K562 (cell line): ENCODE measurements around the gene LRRTM1. TPM values are rescaled to one million over a fixed set of nuclear protein-coding genes. Genes with fewer than 3 reads are reported as not detected.

Source experiments
- ATAC-seq: fragments of 200-7000 bp; cut with Tn5 transposase; 3 replicates; pipeline ENCODE4 v1.9.1; 2020; ENCODE audit warnings: moderate library complexity
- BruUV-seq: library from RNA; stranded (reverse); fragments of 400-500 nt; replicated peaks from 2 replicates; lab custom pipeline; 2021; lab: Mats Ljungman, UMichigan
- CTCF ChIA-PET: fragments of 300-600 bp; formaldehyde crosslinking; extraction: SDS; loops from one replicate; lab custom pipeline; 2021; ENCODE audit warnings: low intra/inter-chr PET ratio; lab: Yijun Ruan, JAX
- POLR2A ChIA-PET: fragments of 300-600, 350-650 bp; sonication (Branson Sonifier 250); formaldehyde crosslinking; extraction: SDS; loops from one replicate; lab custom pipeline; 2021; ENCODE audit warnings: antibody characterized with exemption, inconsistent platforms; lab: Yijun Ruan, JAX
- DNase-seq, 4 experiments: peaks; one replicate each; pipeline versions ENCODE4 v3.0.0 to v3.0.0-alpha.2; 2011 to 2018; ENCODE audit warnings: low spot score in 3 of 4, mixed read lengths in 3 of 4; ENCODE audit errors: extremely low read depth in 1 of 4
- FAIRE-seq: peaks from 2 replicates; lab custom pipeline; 2011; peaks lifted over from hg19 to GRCh38; lab: Jason Lieb, UNC
- H2AFZ ChIP-seq: 2 replicates; pipeline ENCODE4 v1.6.0; 2011; ENCODE audit warnings: low read depth, low read length, control low read depth, inconsistent platforms
- H3K27ac ChIP-seq: fragments of 200-600 bp; 3 replicates; pipeline ENCODE4 v1.8.0; 2011; ENCODE audit warnings: low read depth, mild to moderate bottlenecking, control low read depth, inconsistent platforms, low read length, moderate library complexity, mixed read lengths; ENCODE audit errors: extremely low read depth
- H3K27me3 ChIP-seq, 2 experiments: fragments of 300-600 bp in 1 of 2; 2 replicates in 1 of 2; 3 replicates in 1 of 2; pipeline versions ENCODE4 v1.6.0 to v1.8.0; 2011; ENCODE audit warnings: inconsistent platforms in 2 of 2, low read length in 2 of 2, mild to moderate bottlenecking in 1 of 2, mixed read lengths in 1 of 2, moderate library complexity in 1 of 2; ENCODE audit not compliant: control insufficient read depth in 2 of 2, insufficient read depth in 2 of 2
- H3K36me3 ChIP-seq: fragments of 300-600 bp; 3 replicates; pipeline ENCODE4 v1.8.0; 2011; ENCODE audit warnings: mild to moderate bottlenecking, low read length, inconsistent platforms; ENCODE audit not compliant: control insufficient read depth, insufficient read depth
- H3K4me1 ChIP-seq, 2 experiments: fragments of 200-600 bp in 1 of 2; replicated peaks in 1 of 2; 2 replicates in 1 of 2; 3 replicates in 1 of 2; pipeline versions ENCODE4 v1.5.1 to v1.8.0; 2011; ENCODE audit warnings: inconsistent platforms in 2 of 2, low read length in 2 of 2, mild to moderate bottlenecking in 1 of 2, mixed read lengths in 1 of 2, moderate library complexity in 1 of 2; ENCODE audit not compliant: control insufficient read depth in 2 of 2, insufficient read depth in 2 of 2
- H3K4me2 ChIP-seq: 2 replicates; pipeline ENCODE4 v1.6.1; 2011; ENCODE audit warnings: low read length, control low read depth, inconsistent platforms, mixed read lengths; ENCODE audit not compliant: insufficient read depth
- H3K4me3 ChIP-seq: fragments of 200-600 bp; sonication (generic), shearing (Covaris generic); 2 replicates; pipeline ENCODE4 v1.5.1; 2016; ENCODE audit warnings: control low read depth, inconsistent platforms
- H3K79me2 ChIP-seq: fragments of 200-600 bp; 3 replicates; pipeline ENCODE4 v1.8.0; 2011; ENCODE audit warnings: low read length, inconsistent platforms; ENCODE audit not compliant: control insufficient read depth, insufficient read depth
- H3K9ac ChIP-seq, 2 experiments: 2 replicates each; pipeline versions ENCODE4 v1.6.0 to v1.6.1; 2011; ENCODE audit warnings: low read depth in 2 of 2, low read length in 2 of 2, control low read depth in 1 of 2, inconsistent platforms in 1 of 2, mild to moderate bottlenecking in 1 of 2, mixed read lengths in 1 of 2; ENCODE audit not compliant: insufficient read depth in 1 of 2
- H3K9me1 ChIP-seq: one replicate; pipeline ENCODE4 v1.6.0; 2011; ENCODE audit warnings: inconsistent platforms, mild to moderate bottlenecking, low read length, moderate library complexity; ENCODE audit not compliant: control insufficient read depth, insufficient read depth
- H3K9me3 ChIP-seq: replicated peaks from 2 replicates; pipeline ENCODE4 v1.5.1; 2011; ENCODE audit warnings: low read depth, low read length, inconsistent platforms; ENCODE audit not compliant: control insufficient read depth, insufficient read depth
- H4K20me1 ChIP-seq: replicated peaks from 2 replicates; pipeline ENCODE4 v1.6.1; 2011; ENCODE audit warnings: low read length, inconsistent platforms, mixed read lengths; ENCODE audit not compliant: control insufficient read depth, insufficient read depth
- CEBPB ChIP-seq: fragments of 450-650 bp; IDR thresholded peaks from 2 replicates; pipeline ENCODE4 v1.6.1; 2016; ENCODE audit warnings: missing genetic modification characterization, missing compliant biosample characterization
- COPS2 ChIP-seq: fragments of 450-650 bp; conservative IDR thresholded peaks from 2 replicates; pipeline ENCODE4 v1.6.1; 2016; ENCODE audit warnings: mild to moderate bottlenecking, moderate library complexity
- CTCFL ChIP-seq: IDR thresholded peaks from 2 replicates; pipeline ENCODE4 v1.6.1; 2011; ENCODE audit warnings: borderline replicate concordance, low read depth, mild to moderate bottlenecking, moderate library complexity, low read length; ENCODE audit not compliant: insufficient read depth, poor library complexity, severe bottlenecking
- ESRRB ChIP-seq: fragments of 250-450 bp; sonication (Bioruptor Pico); IDR thresholded peaks from 2 replicates; pipeline ENCODE4 v1.5.0; 2020; ENCODE audit warnings: mild to moderate bottlenecking, moderate library complexity, borderline replicate concordance
- NFE2 ChIP-seq: IDR thresholded peaks from 2 replicates; pipeline ENCODE4 v1.6.1; 2014; ENCODE audit warnings: antibody characterized with exemption, low read depth
- NFRKB ChIP-seq: fragments of 450-650 bp; IDR thresholded peaks from 2 replicates; pipeline ENCODE4 v1.6.1; 2016; ENCODE audit warnings: low read depth
- NRF1 ChIP-seq, 2 experiments: fragments of 450-650 bp; IDR thresholded peaks in 1 of 2; conservative IDR thresholded peaks in 1 of 2; 2 replicates each; pipeline ENCODE4 v1.6.1; 2014; ENCODE audit warnings: mild to moderate bottlenecking in 2 of 2
- RAD21 ChIP-seq, 2 experiments: fragments of 250-450 bp in 1 of 2; fragments of 450-650 bp in 1 of 2; sonication (Bioruptor Pico) in 1 of 2; formaldehyde crosslinking in 1 of 2; IDR thresholded peaks in 1 of 2; conservative IDR thresholded peaks in 1 of 2; 2 replicates each; pipeline versions ENCODE4 v1.4.0 to v1.8.0; 2020 to 2022; ENCODE audit warnings: mild to moderate bottlenecking in 2 of 2, moderate library complexity in 1 of 2
- SNIP1 ChIP-seq: fragments of 450-650 bp; IDR thresholded peaks from 2 replicates; pipeline ENCODE4 v1.7.1; 2017; ENCODE audit warnings: low read depth, mild to moderate bottlenecking
- TAF9B ChIP-seq: fragments of 450-650 bp; IDR thresholded peaks from 2 replicates; pipeline ENCODE4 v1.6.1; 2018; ENCODE audit warnings: mild to moderate bottlenecking; ENCODE audit not compliant: partially characterized antibody
- TARDBP ChIP-seq: fragments of 450-650 bp; IDR thresholded peaks from 2 replicates; pipeline ENCODE4 v1.6.1; 2016
- ZNF766 ChIP-seq: fragments of 200-800 bp; sonication (Bioruptor generic); conservative IDR thresholded peaks from 2 replicates; pipeline ENCODE4 v1.6.1; 2016; ENCODE audit warnings: missing genetic modification characterization, missing compliant biosample characterization
- WGBS: fragments of 100-300 bp; shearing (Covaris generic); methylation state at CpG from one replicate; pipeline ENCODE4 v1.1.6; 2016; ENCODE audit warnings: low coverage, mixed read lengths; ENCODE audit not compliant: insufficient coverage; ENCODE audit errors: missing lambda C conversion rate; 5-methylcytosine and 5-hydroxymethylcytosine counted together
- in situ Hi-C: fragments of 300-500 bp; cut with MboI; formaldehyde crosslinking; loops from 4 replicates; pipeline ENCODE4 v1.15.0; 2018; ENCODE audit warnings: inconsistent platforms, mixed read lengths
- intact Hi-C: fragments of 100-400 bp; cut with micrococcal nuclease; formaldehyde crosslinking; loops from 2 replicates; pipeline ENCODE4 v1.14.2; 2022
- polyA plus RNA-seq, 8 experiments: library from polyadenylated mRNA; depleted of rRNA in 4 of 8; stranded (reverse) in 5 of 8; unstranded in 3 of 8; fragments of >200 nt; fragmentation: Nextera tagmentation in 2 of 8; fragmentation: Illumina TruSeq in 1 of 8; extraction: Ambion mirVana in 2 of 8; extraction: Trizol in 1 of 8; gene quantifications; 2 replicates each; pipeline versions ENCODE4 v1.2.1 to v1.2.3, GENCODE V29; 2011 to 2014; ENCODE audit warnings: inconsistent platforms in 1 of 8, missing spikeins in 1 of 8
- total RNA-seq, 7 experiments: library from RNA; depleted of rRNA in 6 of 7; stranded (reverse); fragments of >200 nt in 6 of 7; fragmentation: Illumina TruSeq in 2 of 7; extraction: Trizol in 2 of 7; gene quantifications; 2 replicates each; pipeline versions ENCODE4 v1.2.1 to v1.2.3, GENCODE V29; 2011 to 2021; ENCODE audit warnings: low replicate concordance in 1 of 7
- TF ChIP-seq, protein P1 (sequence below): sonication (generic); formaldehyde crosslinking; IDR thresholded peaks from 2 replicates; pipeline ENCODE4 v1.8.0; 2022; ENCODE audit warnings: missing genetic modification reagents, mild to moderate bottlenecking, moderate library complexity, borderline replicate concordance
- TF ChIP-seq, protein P2 (sequence below): fragments of 250-450 bp; sonication (Bioruptor Pico); IDR thresholded peaks from 2 replicates; pipeline ENCODE4 v1.8.0; 2021; ENCODE audit warnings: borderline replicate concordance, mild to moderate bottlenecking, moderate library complexity; ENCODE audit not compliant: poor library complexity, severe bottlenecking

Gene LRRTM1
- total and polyA plus RNA-seq, 9 of the 15 experiments (the other 6 are each of a cell fraction or from before 2014, with no cell fraction given): 0.07 to 0.33 (median 0.11) TPM; not detected in 6

- TF ChIP-seq TARDBP (no peak), COPS2 (no peak), NFRKB (no peak), ESRRB (CRISPR knock-in tag) (no peak)
- Histone ChIP-seq H3K27me3 (no peaks in the 10 kb centered on the region), H2AFZ (no peak overlapping the region), H3K4me3 (no peak overlapping the region), H3K4me2 (no peak overlapping the region), H3K9ac (no peak overlapping the region), H4K20me1 (no peaks in the 10 kb centered on the region), H3K36me3 (no peaks in the 10 kb centered on the region), H3K9me1 (no peaks in the 10 kb centered on the region), H3K79me2 (no peaks in the 10 kb centered on the region), H3K27ac (no peak overlapping the region), H3K4me1 (peaks cover 0 to 3% of the 10 kb centered on the region in 2 experiments; a peak in 2 of 5 replicates), H3K9me3 (no peaks in the 10 kb centered on the region)
- POLR2A ChIA-PET: no interaction called here
- in situ Hi-C loops (no loop called here), intact Hi-C loops (no loop called here)
- FAIRE-seq (no peak), DNase-seq (no peak), ATAC-seq (no peak)
- WGBS: 20% methylated on average over 3 of the region's 3 CpGs
- BruUV-seq: no TSS peak
- CTCF ChIA-PET: no interaction called here
Measured at GRCh38 chr2:80351231-80351630, 46.7 kb upstream of the LRRTM1 start.

GRCh38 chr2:80348953-80349352, 44.4 kb upstream of the LRRTM1 start:
- Histone ChIP-seq H3K9ac (no peak overlapping the region), H3K36me3 (no peaks in the 10 kb centered on the region), H4K20me1 (no peaks in the 10 kb centered on the region), H3K4me2 (no peak overlapping the region), H3K79me2 (no peaks in the 10 kb centered on the region), H3K4me1 (no peaks in the 10 kb centered on the region), H3K9me1 (no peaks in the 10 kb centered on the region), H3K9me3 (no peaks in the 10 kb centered on the region), H3K27ac (no peak overlapping the region), H2AFZ (no peak overlapping the region), H3K4me3 (no peak overlapping the region), H3K27me3 (no peaks in the 10 kb centered on the region)
- ATAC-seq (no peak), FAIRE-seq (no peak), DNase-seq (no peak)
- ChIA-PET POLR2A (interaction anchor here (1.4 to 1.6 kb wide), 2 partner anchors 11 to 33 kb away, joined by 3 to 4 read pairs; no protein-coding TSS in a partner anchor), CTCF (no interaction called here)
- BruUV-seq: no TSS peak
- intact Hi-C loops (no loop called here), in situ Hi-C loops (no loop called here)
- no peak for TF ChIP-seq ZNF766 (CRISPR knock-in tag)
- TF ChIP-seq NRF1 (conservative IDR thresholded peaks at IDR 0.05 in 1 of 2, IDR thresholded peaks at IDR 0.05 in 1 of 2): no peak
- TF ChIP-seq, protein P1, sequence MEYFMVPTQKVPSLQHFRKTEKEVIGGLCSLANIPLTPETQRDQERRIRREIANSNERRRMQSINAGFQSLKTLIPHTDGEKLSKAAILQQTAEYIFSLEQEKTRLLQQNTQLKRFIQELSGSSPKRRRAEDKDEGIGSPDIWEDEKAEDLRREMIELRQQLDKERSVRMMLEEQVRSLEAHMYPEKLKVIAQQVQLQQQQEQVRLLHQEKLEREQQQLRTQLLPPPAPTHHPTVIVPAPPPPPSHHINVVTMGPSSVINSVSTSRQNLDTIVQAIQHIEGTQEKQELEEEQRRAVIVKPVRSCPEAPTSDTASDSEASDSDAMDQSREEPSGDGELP (CRISPR knock-in tag): no peak
- no peak for TF ChIP-seq SNIP1
- no peak for TF ChIP-seq NFE2
- no peak for TF ChIP-seq RAD21 (CRISPR knock-in tag; conservative IDR thresholded peaks at IDR 0.05 in 1 of 2, IDR thresholded peaks at IDR 0.05 in 1 of 2)
- TF ChIP-seq, protein P2, sequence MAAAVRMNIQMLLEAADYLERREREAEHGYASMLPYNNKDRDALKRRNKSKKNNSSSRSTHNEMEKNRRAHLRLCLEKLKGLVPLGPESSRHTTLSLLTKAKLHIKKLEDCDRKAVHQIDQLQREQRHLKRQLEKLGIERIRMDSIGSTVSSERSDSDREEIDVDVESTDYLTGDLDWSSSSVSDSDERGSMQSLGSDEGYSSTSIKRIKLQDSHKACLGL (CRISPR knock-in tag): no peak
- TF ChIP-seq TAF9B: no peak
- no peak for TF ChIP-seq CEBPB
- TF ChIP-seq CTCFL: no peak
